Hematopoietic multipotent progenitor cell treated with erythropoietin and hydrocortisone succinate and interleukin-3 and kit ligand, for 6 days (in vitro differentiated cells): ENCODE data around the gene MB21D2.

Experiments
- DNase-seq: peaks from one replicate; pipeline ENCODE4 v3.0.0-alpha.2; 2015

The MB21D2 gene

GRCh38 chr3:192831801-192832347 lies 85.8 kb downstream of the MB21D2 start:
- DNase-seq: no peak

- no peak for DNase-seq
These were observed 86.5 kb downstream of the MB21D2 start for GRCh38 chr3:192831111-192831644.

GRCh38 chr3:192830291-192831110 lies 87.2 kb downstream of the MB21D2 start:
- DNase-seq: peak; percentile 75

GRCh38 chr3:192827863-192828594 lies 89.6 kb downstream of the MB21D2 start:
- DNase-seq: no peak

- DNase-seq: no peak
These were observed 90.4 kb downstream of the MB21D2 start for GRCh38 chr3:192827208-192827607.

- DNase-seq: no peak
These were observed 91.2 kb downstream of the MB21D2 start for GRCh38 chr3:192826214-192827006.

GRCh38 chr3:192825657-192826200 lies 91.9 kb downstream of the MB21D2 start:
- DNase-seq: no peak

- no peak for DNase-seq
These were observed 92.4 kb downstream of the MB21D2 start for GRCh38 chr3:192825216-192825615.

GRCh38 chr3:192824313-192824712 lies 93.3 kb downstream of the MB21D2 start:
- DNase-seq: no peak

GRCh38 chr3:192821161-192821560 lies 96.5 kb downstream of the MB21D2 start:
- DNase-seq: no peak

GRCh38 chr3:192820161-192820560 lies 97.5 kb downstream of the MB21D2 start:
- DNase-seq: no peak

GRCh38 chr3:192819001-192819569 lies 98.6 kb downstream of the MB21D2 start:
- no peak for DNase-seq

GRCh38 chr3:192818126-192818525 lies 99.5 kb downstream of the MB21D2 start:
- no peak for DNase-seq

- DNase-seq: no peak
These were observed 100.2 kb downstream of the MB21D2 start for GRCh38 chr3:192817506-192817905.

- DNase-seq: no peak
These were observed 100.6 kb downstream of the MB21D2 start for GRCh38 chr3:192817053-192817452.

- peak; percentile 67 for DNase-seq
These were observed 101.3 kb downstream of the MB21D2 start for GRCh38 chr3:192816351-192816750.

- DNase-seq: peak; percentile 61
These were observed 104.8 kb downstream of the MB21D2 start for GRCh38 chr3:192812743-192813383.

- no peak for DNase-seq
These were observed 111.9 kb downstream of the MB21D2 start for GRCh38 chr3:192805711-192806110.

- no peak for DNase-seq
These were observed 113.2 kb downstream of the MB21D2 start for GRCh38 chr3:192804502-192804901.

GRCh38 chr3:192802957-192803899 lies 114.4 kb downstream of the MB21D2 start:
- DNase-seq: peak; percentile 74
